IPS-NIHi11 (cell line): ENCODE results near the gene FATE1.
"Not testable (repeated sequence)": the region's sequence is repeated elsewhere in the genome, so short reads cannot be mapped to it uniquely, and the experiment has no call there.

Experiments
- DNase-seq: peaks from one replicate; pipeline ENCODE4 v3.0.0; 2012; ENCODE audit warnings: mixed read lengths, low spot score

Gene FATE1

GRCh38 chrX:151715752-151716151 lies at the start of gene FATE1:
TSS of gene FATE1 (plus strand) at chrX:151716035. CDS start at chrX:151716120, 85 bp downstream.
- DNase-seq, result no peak

- DNase-seq, result peak; percentile 7
Observed at GRCh38 chrX:151675121-151675746, 40.6 kb upstream of the FATE1 start.

GRCh38 chrX:151676196-151676595 lies 39.6 kb upstream of the FATE1 start:
- DNase-seq, result no peak

- DNase-seq, result no peak
Observed at GRCh38 chrX:151679798-151680402, 35.9 kb upstream of the FATE1 start.

GRCh38 chrX:151680805-151681204 lies 35.0 kb upstream of the FATE1 start:
- DNase-seq, result peak; percentile 55

- no peak for DNase-seq
Observed at GRCh38 chrX:151687635-151688034, 28.2 kb upstream of the FATE1 start.

- DNase-seq, result no peak
Observed at GRCh38 chrX:151688695-151689094, 27.1 kb upstream of the FATE1 start.

- no peak for DNase-seq
Observed at GRCh38 chrX:151692825-151693224, 23.0 kb upstream of the FATE1 start.

- no peak for DNase-seq
Observed at GRCh38 chrX:151694121-151694520, 21.7 kb upstream of the FATE1 start.

GRCh38 chrX:151694661-151695582 lies 20.9 kb upstream of the FATE1 start, which contains the start of gene PRRG3:
TSS of gene PRRG3 (plus strand) at chrX:151695458. CDS start at chrX:151698815, 3,357 bp downstream.
- peak; percentile 72 for DNase-seq

GRCh38 chrX:151695583-151696340 lies 20.1 kb upstream of the FATE1 start:
- no peak for DNase-seq

- DNase-seq, result not testable (repeated sequence)
Observed at GRCh38 chrX:151697082-151697481, 18.8 kb upstream of the FATE1 start.

GRCh38 chrX:151697522-151697921 lies 18.3 kb upstream of the FATE1 start:
- DNase-seq, result no peak

- DNase-seq, result no peak
Observed at GRCh38 chrX:151698485-151698884, 17.4 kb upstream of the FATE1 start.

GRCh38 chrX:151699746-151700145 lies 16.1 kb upstream of the FATE1 start:
- no peak for DNase-seq

- no peak for DNase-seq
Observed at GRCh38 chrX:151700581-151700980, 15.3 kb upstream of the FATE1 start.

- no peak for DNase-seq
Observed at GRCh38 chrX:151701071-151701470, 14.8 kb upstream of the FATE1 start.

GRCh38 chrX:151701531-151701930 lies 14.3 kb upstream of the FATE1 start:
- DNase-seq, result no peak

GRCh38 chrX:151702026-151702714 lies 13.7 kb upstream of the FATE1 start:
- no peak for DNase-seq

GRCh38 chrX:151702741-151703340 lies 13.0 kb upstream of the FATE1 start:
- DNase-seq, result no peak

GRCh38 chrX:151703487-151703886 lies 12.3 kb upstream of the FATE1 start:
- no peak for DNase-seq
